ENCODE measurements around the gene CDPF1.

DNA sequence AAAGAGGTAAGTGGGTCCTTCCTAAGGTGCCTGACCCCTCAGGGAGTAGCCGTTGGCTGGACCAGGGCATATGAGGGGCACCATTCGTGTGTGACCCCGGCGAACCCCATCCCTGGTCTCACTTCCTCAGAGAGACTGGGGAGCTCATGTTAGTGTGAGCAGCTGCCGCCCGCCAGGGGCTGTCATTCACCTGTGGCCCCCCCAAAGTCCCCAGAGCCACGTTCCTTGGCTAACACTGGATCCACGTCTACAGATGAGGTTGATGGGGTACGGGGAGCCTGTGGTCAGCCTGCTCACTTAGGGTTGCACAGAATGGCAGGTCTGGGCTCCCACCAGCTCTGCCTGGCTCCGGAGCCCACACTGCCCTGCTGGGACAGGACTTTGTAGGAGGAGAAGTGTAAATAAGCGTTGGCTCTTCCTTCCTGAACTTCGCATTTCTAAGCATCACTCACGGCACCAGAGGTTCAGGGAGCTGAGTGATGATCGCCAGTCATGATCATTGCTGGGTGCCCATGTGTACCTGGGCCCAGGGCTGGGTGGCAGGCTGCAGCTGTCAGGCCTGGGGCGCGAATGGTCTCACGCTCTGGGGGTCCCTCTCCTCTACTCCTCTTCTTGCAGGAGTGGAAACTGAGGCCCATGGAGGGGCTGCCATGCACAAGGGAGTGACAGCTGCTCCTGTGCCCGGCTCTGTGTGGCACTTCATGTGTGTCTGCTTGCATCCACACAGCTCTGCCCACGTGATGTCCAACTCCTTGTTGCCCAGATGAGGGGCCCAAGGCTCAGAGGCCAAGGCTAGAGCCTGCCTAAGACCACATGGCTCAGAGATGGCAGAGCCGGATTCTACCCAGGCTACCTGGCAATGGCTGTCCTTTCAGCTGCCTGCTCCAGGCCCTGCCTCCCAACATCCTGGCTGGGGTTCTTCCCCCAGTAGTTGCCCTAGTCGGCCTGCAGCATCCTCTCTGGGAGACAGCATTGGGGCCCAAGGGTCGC lies 28.9 kb upstream of the CDPF1 start:
- no peak for TF ChIP-seq POLR2AphosphoS5 (IDR thresholded peaks at IDR 0.05; ENCODE audit: low read depth, low read length)
- TF ChIP-seq TAF1 (CRISPR knock-in tag; IDR thresholded peaks at IDR 0.05): no peak
- TF ChIP-seq HOXA9 (CRISPR knock-in tag; IDR thresholded peaks at IDR 0.05; ENCODE audit: borderline replicate concordance): no peak
- no peak for TF ChIP-seq FOXC1 (CRISPR knock-in tag; IDR thresholded peaks at IDR 0.05; ENCODE audit: borderline replicate concordance)
- TF ChIP-seq MLXIP (CRISPR knock-in tag; IDR thresholded peaks at IDR 0.05; ENCODE audit: borderline replicate concordance): no peak
- TF ChIP-seq POLR2AphosphoS2 (IDR thresholded peaks at IDR 0.05; ENCODE audit: low read depth, low read length): no peak
- no peak for TF ChIP-seq PREB (CRISPR knock-in tag; IDR thresholded peaks at IDR 0.05)

All from HepG2 (cell line).